ENCODE measurements around the gene CAB39L.
"Not testable (repeated sequence)": the region's sequence is repeated elsewhere in the genome, so short reads cannot be mapped to it uniquely, and the experiment has no call there.

The CAB39L gene

DNA sequence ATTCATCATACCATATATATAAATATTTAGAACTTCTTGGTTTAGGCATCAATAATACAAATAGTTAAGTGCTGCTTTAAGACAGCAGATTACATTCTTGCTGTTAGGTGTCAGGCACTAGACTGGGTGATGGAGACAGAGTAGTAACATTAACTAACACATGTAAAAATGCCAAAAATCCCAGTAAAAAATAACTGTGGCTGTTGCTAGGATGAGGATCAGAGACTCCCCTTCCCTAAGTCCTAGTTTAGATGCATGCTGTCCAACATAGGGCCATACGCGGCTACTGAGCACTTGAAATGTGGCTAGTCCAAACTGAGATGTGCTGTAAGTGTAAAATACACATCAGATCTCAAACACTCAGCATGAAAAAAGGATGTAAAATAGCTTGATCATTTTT lies 101.4 kb downstream of the CAB39L start:
- DNase-seq = no peak

- no peak for DNase-seq
These were observed 101.9 kb downstream of the CAB39L start for GRCh38 chr13:49341941-49342340.

GRCh38 chr13:49341517-49341916 lies 102.3 kb downstream of the CAB39L start:
- no peak for DNase-seq

DNA sequence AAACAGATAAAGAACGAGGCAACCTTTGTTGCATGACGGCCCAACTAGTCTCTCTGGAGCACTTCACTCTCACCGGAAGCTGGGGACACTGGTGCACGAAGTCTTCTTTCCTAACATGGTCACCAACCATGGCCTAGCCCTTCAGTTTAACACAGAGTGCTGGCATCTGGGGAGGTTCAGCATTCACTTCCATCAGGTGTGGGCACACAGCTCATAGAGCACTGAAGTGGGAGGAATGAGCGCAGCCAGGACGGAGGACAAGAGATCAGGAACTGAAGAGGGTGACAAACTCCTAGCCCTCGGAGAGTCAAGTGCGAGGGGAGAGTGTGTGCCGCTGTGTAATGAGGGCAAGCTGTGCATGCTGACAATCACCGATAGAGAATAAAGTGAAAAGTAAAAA lies 103.7 kb downstream of the CAB39L start:
- DNase-seq = no peak

DNA sequence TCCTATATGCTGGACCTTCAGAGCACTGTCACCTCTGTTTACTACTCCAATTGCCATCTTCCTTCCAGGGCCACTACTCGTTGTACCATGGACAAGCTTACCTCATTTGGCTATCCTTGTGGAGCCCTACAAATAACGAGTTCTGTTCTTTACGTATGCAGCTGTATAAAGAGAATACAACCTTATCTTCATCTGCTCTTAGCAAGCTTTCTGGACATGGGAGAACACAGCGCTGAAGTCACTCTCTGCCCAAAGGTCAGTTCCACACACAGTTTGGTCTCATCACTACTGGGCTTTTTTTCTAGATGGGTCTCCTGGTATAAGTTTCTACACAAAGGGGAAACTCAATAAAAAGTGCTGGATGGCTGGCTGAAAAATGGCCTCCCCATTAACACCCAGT lies 107.2 kb downstream of the CAB39L start:
- DNase-seq = no peak

GRCh38 chr13:49330546-49330864 lies 113.4 kb downstream of the CAB39L start:
- DNase-seq = no peak

- no peak for DNase-seq
These were observed 113.9 kb downstream of the CAB39L start for GRCh38 chr13:49329831-49330545.

GRCh38 chr13:49327145-49327544 lies 116.7 kb downstream of the CAB39L start:
- DNase-seq = not testable (repeated sequence)

GRCh38 chr13:49326222-49326917 lies 117.5 kb downstream of the CAB39L start:
- DNase-seq = no peak

- no peak for DNase-seq
These were observed 120.5 kb downstream of the CAB39L start for GRCh38 chr13:49323344-49323743.

GRCh38 chr13:49322702-49323101 lies 121.2 kb downstream of the CAB39L start:
- no peak for DNase-seq

GRCh38 chr13:49320975-49321374 lies 122.9 kb downstream of the CAB39L start:
- DNase-seq = no peak

DNA sequence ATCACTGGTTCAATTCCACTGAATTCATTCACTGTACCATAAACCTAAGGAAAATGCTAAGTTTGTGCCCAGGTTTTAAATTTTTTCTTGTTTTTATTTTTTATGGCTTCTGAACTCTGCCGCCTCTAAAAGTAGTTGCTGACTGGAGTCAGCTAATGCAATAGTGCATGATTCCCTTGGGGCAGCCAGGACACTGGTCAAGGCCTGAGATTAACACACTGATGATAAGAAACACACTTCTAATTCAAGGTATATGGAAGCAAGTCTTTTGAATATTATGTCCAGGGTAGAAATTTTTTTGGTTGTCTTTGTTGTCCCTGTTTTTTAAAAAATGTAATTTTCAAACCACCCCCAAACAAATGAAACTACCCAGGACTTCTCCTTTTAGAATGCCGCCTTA lies 123.9 kb downstream of the CAB39L start:
- no peak for DNase-seq

DNA sequence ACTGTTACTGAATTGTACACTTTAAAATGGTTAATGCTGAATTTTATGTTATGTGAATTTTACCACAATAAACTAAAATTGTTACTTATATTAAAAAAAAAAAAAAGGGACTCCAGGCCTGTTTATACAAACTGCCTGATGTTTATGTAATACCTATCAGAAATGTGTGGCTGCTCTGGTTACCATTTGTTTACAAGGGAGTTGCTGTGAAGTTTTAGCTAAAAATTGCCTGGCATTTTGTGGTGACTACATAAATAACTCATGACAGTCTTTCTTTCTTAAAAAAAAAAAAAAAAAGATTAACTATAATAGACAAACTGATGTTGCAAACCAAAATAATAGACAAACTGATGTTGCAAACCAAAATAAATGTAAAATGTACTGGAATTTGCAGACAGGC lies 124.3 kb downstream of the CAB39L start:
- no peak for DNase-seq

- no peak for DNase-seq
These were observed 127.9 kb downstream of the CAB39L start for GRCh38 chr13:49315756-49316482.

- no peak for DNase-seq
These were observed 128.8 kb downstream of the CAB39L start for GRCh38 chr13:49315036-49315565.

DNA sequence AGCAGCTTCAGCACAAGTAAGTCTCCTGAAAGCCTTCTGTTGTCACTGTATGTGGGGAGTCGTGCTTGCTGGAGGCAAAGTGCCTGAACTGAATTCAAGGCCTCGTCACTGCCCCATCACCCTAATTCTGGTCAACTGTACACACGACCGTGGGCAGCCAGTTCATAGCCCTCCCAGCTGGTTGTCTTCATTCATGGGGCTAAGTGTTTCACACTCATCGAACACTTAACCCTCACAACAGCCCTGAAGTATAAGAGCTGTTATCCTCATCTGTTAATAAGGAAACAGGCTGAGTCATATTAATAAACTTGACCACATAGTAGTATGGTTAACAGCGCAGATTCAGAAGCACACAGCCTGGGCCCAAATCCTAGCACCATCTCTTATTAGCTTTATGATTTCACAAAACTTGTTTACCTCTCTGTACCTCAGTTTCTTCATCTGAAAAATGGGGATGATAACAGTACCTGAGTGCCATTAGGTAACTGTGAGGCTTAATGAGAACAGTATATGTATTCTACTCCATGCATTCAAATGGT lies 129.5 kb downstream of the CAB39L start:
- no peak for DNase-seq

DNA sequence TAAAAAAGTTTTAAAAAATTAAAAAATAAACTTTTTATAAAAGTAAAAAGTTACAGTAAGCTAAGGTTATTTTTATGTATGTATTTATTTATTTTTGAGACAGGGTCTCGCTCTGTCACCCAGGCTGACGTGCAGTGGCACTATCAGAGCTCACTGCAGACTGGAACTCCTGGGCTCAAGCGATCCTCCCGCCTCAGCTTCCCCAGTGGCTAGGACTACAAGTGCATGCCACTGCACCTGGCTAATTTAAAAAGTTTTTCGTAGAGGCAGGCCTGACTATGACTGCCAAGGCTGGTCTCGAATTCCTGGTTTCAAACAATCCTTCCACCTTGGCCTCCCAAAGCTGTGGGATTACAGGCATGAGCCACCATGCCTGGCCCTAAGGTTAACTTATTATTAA lies 132.0 kb downstream of the CAB39L start:
- no peak for DNase-seq

DNA sequence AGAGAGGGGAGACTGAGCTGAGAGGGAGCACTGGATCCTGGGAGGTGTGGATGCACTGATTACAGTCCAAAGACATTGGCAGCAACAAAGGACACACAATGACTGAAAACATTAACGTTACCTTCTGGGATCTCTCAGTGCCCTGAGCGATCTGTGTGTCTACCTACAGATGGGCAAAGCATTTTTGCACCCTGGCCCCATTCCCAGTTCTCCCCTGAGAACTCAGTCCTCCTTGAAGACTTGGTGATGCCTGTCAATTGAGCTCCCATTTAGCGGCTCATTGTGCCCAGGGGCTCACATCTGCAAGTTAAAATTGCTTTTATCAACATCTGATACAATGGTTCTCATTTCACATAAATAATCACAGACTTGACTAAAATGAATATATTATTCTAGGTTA lies 133.6 kb downstream of the CAB39L start:
- DNase-seq = no peak

DNA sequence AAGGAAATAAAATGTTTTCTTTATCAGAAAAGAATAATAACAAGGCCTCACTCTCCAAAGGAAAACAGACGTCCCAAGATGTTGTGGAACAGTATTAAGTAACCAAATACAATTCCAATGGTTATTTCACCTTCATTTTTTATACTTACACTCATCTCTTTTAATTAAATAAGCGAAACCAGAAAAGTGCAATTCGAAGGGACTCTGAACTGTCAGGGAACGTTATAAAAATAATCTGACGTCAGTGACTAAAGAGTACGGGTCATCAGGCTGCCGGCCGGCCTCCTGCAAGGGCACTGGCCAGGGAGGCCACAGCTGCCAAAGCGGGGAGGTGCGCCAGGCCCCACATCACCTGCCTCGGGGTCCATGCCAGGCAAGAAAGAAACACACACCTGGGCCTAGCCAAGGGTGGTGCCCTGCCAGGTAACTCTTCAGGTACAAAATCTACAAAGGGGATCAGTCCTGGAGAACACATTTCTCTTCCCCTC lies 134.9 kb downstream of the CAB39L start:
- no peak for DNase-seq

GRCh38 chr13:49308097-49308875 lies 135.6 kb downstream of the CAB39L start:
- DNase-seq = no peak

DNA sequence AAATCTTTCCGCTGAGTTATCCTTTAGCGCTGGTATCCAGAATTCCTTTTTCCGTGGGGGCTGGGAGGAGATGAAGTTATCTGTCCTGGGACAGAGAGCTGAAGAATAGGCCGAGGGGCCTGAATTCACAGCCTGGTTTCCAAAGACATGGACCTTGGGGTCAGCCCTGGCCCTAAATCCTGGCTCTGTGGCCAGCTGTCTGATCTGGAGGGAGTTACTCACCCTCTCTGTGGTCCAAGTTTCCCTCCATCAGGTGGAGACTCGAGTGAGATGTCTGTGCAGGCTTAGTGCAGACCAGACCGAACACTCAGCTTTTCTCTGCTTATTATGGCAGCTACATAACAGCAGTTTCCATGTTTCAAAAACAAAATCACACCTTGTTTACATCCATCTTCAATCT lies 136.5 kb downstream of the CAB39L start:
- no peak for DNase-seq

Measured in activated T-cell treated with anti-CD3 and anti-CD28 coated beads for 4 hours (primary cell).